PC-3 (cell line): ENCODE measurements around the gene B3GNT8. TPM values are rescaled to one million over a fixed set of nuclear protein-coding genes. Genes with fewer than 3 reads are reported as not detected.

Source experiments
- ATAC-seq: fragments of 200-7000 bp; cut with Tn5 transposase; 2 replicates; pipeline ENCODE4 v1.9.1; 2020; ENCODE audit warnings: mild to moderate bottlenecking, moderate library complexity
- BruUV-seq: library from RNA; stranded (reverse); fragments of 400-500 nt; replicated peaks from 2 replicates; lab custom pipeline; 2021; lab: Mats Ljungman, UMichigan
- CTCF ChIA-PET: fragments of 300-600 bp; sonication (Branson Sonifier 250); formaldehyde crosslinking; loops from one replicate; lab custom pipeline; 2022; ENCODE audit warnings: antibody characterized with exemption; lab: Charles Lee
- POLR2A ChIA-PET: fragments of 300-600 bp; sonication (Branson Sonifier 250); formaldehyde crosslinking; loops from one replicate; lab custom pipeline; 2022; ENCODE audit warnings: antibody characterized with exemption; ENCODE audit not compliant: unreplicated experiment; lab: Charles Lee
- DNase-seq: peaks from one replicate; pipeline ENCODE4 v3.0.0-alpha.2; 2015
- H2AFZ ChIP-seq: fragments of 300-600 bp; sonication (generic); 2 replicates; pipeline ENCODE4 v1.6.0; 2016; ENCODE audit warnings: antibody characterized with exemption, low read length
- H3F3A ChIP-seq: fragments of 300-600 bp; sonication (generic); one replicate; pipeline ENCODE4 v1.6.0; 2017; ENCODE audit warnings: antibody characterized with exemption, low read length, control low read depth, mild to moderate bottlenecking; ENCODE audit not compliant: unreplicated experiment
- H3K27ac ChIP-seq: fragments of 300-600 bp; sonication (generic); 2 replicates; pipeline ENCODE4 v1.5.1; 2016; ENCODE audit warnings: mild to moderate bottlenecking, low read length
- H3K27me3 ChIP-seq: fragments of 300-600 bp; sonication (generic); 2 replicates; pipeline ENCODE4 v1.6.1; 2016; ENCODE audit warnings: low read length, mixed read lengths
- H3K36me3 ChIP-seq: fragments of 300-600 bp; sonication (generic); 2 replicates; pipeline ENCODE4 v1.6.1; 2016; ENCODE audit warnings: low read depth, mixed run types, low read length, mixed read lengths
- H3K4me1 ChIP-seq: fragments of 300-600 bp; sonication (generic); 2 replicates; pipeline ENCODE4 v1.5.1; 2016; ENCODE audit warnings: low read length; ENCODE audit not compliant: insufficient read depth
- H3K4me2 ChIP-seq: fragments of 300-600 bp; sonication (generic); 2 replicates; pipeline ENCODE4 v1.6.0; 2016; ENCODE audit warnings: low read length
- H3K4me3 ChIP-seq: fragments of 300-600 bp; sonication (generic); 2 replicates; pipeline ENCODE4 v1.5.1; 2016; ENCODE audit warnings: mild to moderate bottlenecking, low read length, mixed read lengths
- H3K79me2 ChIP-seq: fragments of 300-600 bp; sonication (generic); 2 replicates; pipeline ENCODE4 v1.6.1; 2017; ENCODE audit warnings: low read length, mixed read lengths
- H3K9ac ChIP-seq: fragments of 300-600 bp; sonication (generic); 2 replicates; pipeline ENCODE4 v1.6.0; 2016; ENCODE audit warnings: mild to moderate bottlenecking, low read length
- H3K9me2 ChIP-seq: fragments of 300-600 bp; sonication (generic); replicated peaks from 2 replicates; pipeline ENCODE4 v1.6.1; 2016; ENCODE audit warnings: mixed run types, low read length, mixed read lengths
- H3K9me3 ChIP-seq: fragments of 300-600 bp; sonication (generic); 2 replicates; pipeline ENCODE4 v1.6.1; 2016; ENCODE audit warnings: low read length, mixed read lengths
- H4K20me1 ChIP-seq: fragments of 300-600 bp; sonication (generic); 2 replicates; pipeline ENCODE4 v1.6.1; 2016; ENCODE audit warnings: low read length, mixed read lengths
- CTCF ChIP-seq: fragments of 300-600 bp; sonication (generic); conservative IDR thresholded peaks from 2 replicates; pipeline ENCODE4 v1.5.1; 2017; ENCODE audit warnings: antibody characterized with exemption, low read depth, mild to moderate bottlenecking, low read length
- EZH2 ChIP-seq: fragments of 300-600 bp; sonication (generic); IDR thresholded peaks from one replicate; pipeline ENCODE4 v1.6.1; 2017; ENCODE audit warnings: antibody characterized with exemption, mild to moderate bottlenecking, low read length; ENCODE audit not compliant: unreplicated experiment
- EZH2phosphoT487 ChIP-seq: fragments of 300-600 bp; sonication (generic); IDR thresholded peaks from 2 replicates; pipeline ENCODE4 v1.6.1; 2018; ENCODE audit warnings: mild to moderate bottlenecking, antibody characterized with exemption, low read length, borderline replicate concordance
- intact Hi-C: fragments of 100-400 bp; cut with micrococcal nuclease; formaldehyde crosslinking; loops from 2 replicates; pipeline ENCODE4 v1.9.0; 2023
- total RNA-seq: library from RNA; depleted of rRNA; stranded (reverse); fragments of >200 nt; gene quantifications from 2 replicates; pipeline ENCODE4 v1.2.3, GENCODE V29; 2014

B3GNT8 gene
- total RNA-seq, 1 experiment from 2014 or later: 2.3 TPM

- intact Hi-C loops: no loop called here
- Histone ChIP-seq H4K20me1 (no peaks in the 10 kb centered on the region), H3K4me1 (0 out of 2 replicates have a peak, but pooled peaks cover 5% of the 10 kb centered on the region), H3K4me2 (no peak overlapping the region), H3K9me2 (no peaks in the 10 kb centered on the region), H3K4me3 (no peak overlapping the region), H3K27ac (no peak overlapping the region), H3K27me3 (no peaks in the 10 kb centered on the region), H3K79me2 (peaks cover 9% of the 10 kb centered on the region), H2AFZ (no peak overlapping the region), H3F3A (no peaks in the 10 kb centered on the region), H3K36me3 (no peaks in the 10 kb centered on the region), H3K9ac (no peak overlapping the region), H3K9me3 (no peaks in the 10 kb centered on the region)
- DNase-seq (no peak), ATAC-seq (no peak)
- ChIA-PET POLR2A (no interaction called here), CTCF (no interaction called here)
- TF ChIP-seq EZH2phosphoT487 (no peak), CTCF (no peak), EZH2 (no peak)
- no TSS peak for BruUV-seq
Measured at GRCh38 chr19:41403181-41403970, 23.8 kb downstream of the B3GNT8 start.

GRCh38 chr19:41402010-41402409, 25.2 kb downstream of the B3GNT8 start:
- DNase-seq (no peak), ATAC-seq (no peak)
- ChIA-PET CTCF (interaction anchor here (0.6 kb wide), 1 partner anchor 1431 kb away, joined by 3 read pairs; the partner anchor contains the start of gene PSMC4), POLR2A (no interaction called here)
- H3F3A ChIP-seq: no peaks in the 10 kb centered on the region
- no peak overlapping the region for H2AFZ ChIP-seq
- peaks cover 16% of the 10 kb centered on the region for H3K79me2 ChIP-seq
- H3K4me1 ChIP-seq: 0 out of 2 replicates have a peak, but pooled peaks cover 5% of the 10 kb centered on the region
- no peak overlapping the region for H3K4me3 ChIP-seq
- H3K36me3 ChIP-seq: no peaks in the 10 kb centered on the region
- no peaks in the 10 kb centered on the region for H3K9me2 ChIP-seq
- intact Hi-C loops: no loop called here
- no peak for TF ChIP-seq EZH2phosphoT487
- no peak for TF ChIP-seq EZH2
- no peak for TF ChIP-seq CTCF
- H3K27ac ChIP-seq: no peak overlapping the region
- H3K27me3 ChIP-seq: no peaks in the 10 kb centered on the region
- H4K20me1 ChIP-seq: no peaks in the 10 kb centered on the region
- H3K9ac ChIP-seq: no peak overlapping the region
- no TSS peak for BruUV-seq
- no peak overlapping the region for H3K4me2 ChIP-seq
- H3K9me3 ChIP-seq: no peaks in the 10 kb centered on the region

GRCh38 chr19:41401483-41401882, 25.7 kb downstream of the B3GNT8 start:
- no peaks in the 10 kb centered on the region for H3F3A ChIP-seq
- no peak overlapping the region for H2AFZ ChIP-seq
- TF ChIP-seq EZH2phosphoT487: no peak
- no peak for TF ChIP-seq CTCF
- no peak for TF ChIP-seq EZH2
- 0 out of 2 replicates have a peak, but pooled peaks cover 5% of the 10 kb centered on the region for H3K4me1 ChIP-seq
- H3K9me3 ChIP-seq: no peaks in the 10 kb centered on the region
- no peak overlapping the region for H3K27ac ChIP-seq
- no peak overlapping the region for H3K4me2 ChIP-seq
- DNase-seq (no peak), ATAC-seq (no peak)
- intact Hi-C loops: no loop called here
- H3K36me3 ChIP-seq: no peaks in the 10 kb centered on the region
- H3K9ac ChIP-seq: no peak overlapping the region
- no peak overlapping the region for H3K4me3 ChIP-seq
- POLR2A ChIA-PET: no interaction called here
- no peaks in the 10 kb centered on the region for H4K20me1 ChIP-seq
- no peaks in the 10 kb centered on the region for H3K27me3 ChIP-seq
- no TSS peak for BruUV-seq
- peaks cover 20% of the 10 kb centered on the region for H3K79me2 ChIP-seq
- H3K9me2 ChIP-seq: no peaks in the 10 kb centered on the region
- CTCF ChIA-PET: interaction anchor here (0.6 kb wide), 1 partner anchor 1431 kb away, joined by 3 read pairs; the partner anchor contains the start of gene PSMC4
